ENCODE results near the gene RABGGTA. TPM values are rescaled to one million over a fixed set of nuclear protein-coding genes. Genes with fewer than 3 reads are reported as not detected.

Gene RABGGTA
- total RNA-seq, 1 donor, result 34.0 TPM

- no peaks in the 10 kb centered on the region for H4K20me1 ChIP-seq (ENCODE audit: insufficient read depth, low read length)
- no peak overlapping the region for H2AFZ ChIP-seq (ENCODE audit: low read length)
- TF ChIP-seq, protein P1, sequence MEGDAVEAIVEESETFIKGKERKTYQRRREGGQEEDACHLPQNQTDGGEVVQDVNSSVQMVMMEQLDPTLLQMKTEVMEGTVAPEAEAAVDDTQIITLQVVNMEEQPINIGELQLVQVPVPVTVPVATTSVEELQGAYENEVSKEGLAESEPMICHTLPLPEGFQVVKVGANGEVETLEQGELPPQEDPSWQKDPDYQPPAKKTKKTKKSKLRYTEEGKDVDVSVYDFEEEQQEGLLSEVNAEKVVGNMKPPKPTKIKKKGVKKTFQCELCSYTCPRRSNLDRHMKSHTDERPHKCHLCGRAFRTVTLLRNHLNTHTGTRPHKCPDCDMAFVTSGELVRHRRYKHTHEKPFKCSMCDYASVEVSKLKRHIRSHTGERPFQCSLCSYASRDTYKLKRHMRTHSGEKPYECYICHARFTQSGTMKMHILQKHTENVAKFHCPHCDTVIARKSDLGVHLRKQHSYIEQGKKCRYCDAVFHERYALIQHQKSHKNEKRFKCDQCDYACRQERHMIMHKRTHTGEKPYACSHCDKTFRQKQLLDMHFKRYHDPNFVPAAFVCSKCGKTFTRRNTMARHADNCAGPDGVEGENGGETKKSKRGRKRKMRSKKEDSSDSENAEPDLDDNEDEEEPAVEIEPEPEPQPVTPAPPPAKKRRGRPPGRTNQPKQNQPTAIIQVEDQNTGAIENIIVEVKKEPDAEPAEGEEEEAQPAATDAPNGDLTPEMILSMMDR (IDR thresholded peaks at IDR 0.05; ENCODE audit: extremely low read depth, low read depth, low read length), result no peak
- no peak overlapping the region for H3K4me3 ChIP-seq (ENCODE audit: insufficient read depth, low read length)
- DNase-seq (ENCODE audit: insufficient read length, low spot score, missing footprints), result no peak
- H3K36me3 ChIP-seq (ENCODE audit: insufficient read depth, low read length), result no peaks in the 10 kb centered on the region
- H3K9me3 ChIP-seq (ENCODE audit: low read depth, low read length), result no peaks in the 10 kb centered on the region
- H3K4me2 ChIP-seq (ENCODE audit: insufficient read depth, low read length), result no peak overlapping the region
- H3K27me3 ChIP-seq (ENCODE audit: insufficient read depth, low read length), result no peaks in the 10 kb centered on the region
- no peak overlapping the region for H3K27ac ChIP-seq (ENCODE audit: low read depth, low read length)
- H3K79me2 ChIP-seq (ENCODE audit: insufficient read depth, low read length), result no peaks in the 10 kb centered on the region
- peaks cover 13% of the 10 kb centered on the region for H3K4me1 ChIP-seq (ENCODE audit: insufficient read depth, low read length)
Observed at GRCh38 chr14:24278424-24278823, 7.0 kb upstream of the RABGGTA start.

- TF ChIP-seq, protein P1 (IDR thresholded peaks at IDR 0.05; ENCODE audit: extremely low read depth, low read depth, low read length), result no peak
- H3K4me2 ChIP-seq (ENCODE audit: insufficient read depth, low read length), result no peak overlapping the region
- H2AFZ ChIP-seq (ENCODE audit: low read length), result no peak overlapping the region
- H4K20me1 ChIP-seq (ENCODE audit: insufficient read depth, low read length), result no peaks in the 10 kb centered on the region
- no peak overlapping the region for H3K27ac ChIP-seq (ENCODE audit: low read depth, low read length)
- no peaks in the 10 kb centered on the region for H3K79me2 ChIP-seq (ENCODE audit: insufficient read depth, low read length)
- H3K4me3 ChIP-seq (ENCODE audit: insufficient read depth, low read length), result no peak overlapping the region
- no peaks in the 10 kb centered on the region for H3K27me3 ChIP-seq (ENCODE audit: insufficient read depth, low read length)
- peaks cover 13% of the 10 kb centered on the region for H3K4me1 ChIP-seq (ENCODE audit: insufficient read depth, low read length)
- no peaks in the 10 kb centered on the region for H3K36me3 ChIP-seq (ENCODE audit: insufficient read depth, low read length)
- DNase-seq (ENCODE audit: insufficient read length, low spot score, missing footprints), result peak; percentile 79
- H3K9me3 ChIP-seq (ENCODE audit: low read depth, low read length), result no peaks in the 10 kb centered on the region
Observed at GRCh38 chr14:24277606-24278321, 6.4 kb upstream of the RABGGTA start.

DNA sequence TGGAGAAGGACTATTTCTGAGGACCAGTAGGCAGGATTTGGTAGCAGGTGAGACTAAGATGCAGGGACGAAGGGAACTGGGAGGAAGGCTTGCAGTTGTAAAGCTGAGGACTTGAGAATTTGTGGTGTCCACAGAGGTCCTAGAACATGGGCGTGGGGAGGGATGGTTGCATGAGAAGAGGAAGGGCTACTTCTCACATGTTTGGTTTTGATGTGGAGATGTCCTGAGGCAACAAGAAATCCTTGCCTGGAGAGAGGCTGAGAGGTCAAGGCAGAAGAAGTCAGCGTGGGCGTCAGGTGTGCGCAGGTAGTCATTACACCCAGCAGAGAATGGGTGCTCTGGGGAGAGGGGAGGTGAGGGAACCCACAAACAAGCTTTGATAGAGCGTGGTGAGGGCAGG is 5.7 kb upstream of the RABGGTA start:
- peak; percentile 72 for DNase-seq (ENCODE audit: insufficient read length, low spot score, missing footprints)
- Histone ChIP-seq H3K9me3 (ENCODE audit: low read depth, low read length) (no peaks in the 10 kb centered on the region), H3K27me3 (ENCODE audit: insufficient read depth, low read length) (no peaks in the 10 kb centered on the region), H2AFZ (ENCODE audit: low read length) (no peak overlapping the region), H4K20me1 (ENCODE audit: insufficient read depth, low read length) (no peaks in the 10 kb centered on the region), H3K4me3 (ENCODE audit: insufficient read depth, low read length) (no peak overlapping the region), H3K36me3 (ENCODE audit: insufficient read depth, low read length) (no peaks in the 10 kb centered on the region), H3K27ac (ENCODE audit: low read depth, low read length) (no peak overlapping the region), H3K4me2 (ENCODE audit: insufficient read depth, low read length) (no peak overlapping the region), H3K4me1 (ENCODE audit: insufficient read depth, low read length) (peaks cover 13% of the 10 kb centered on the region), H3K79me2 (ENCODE audit: insufficient read depth, low read length) (no peaks in the 10 kb centered on the region)
- TF ChIP-seq, protein P1 (IDR thresholded peaks at IDR 0.05; ENCODE audit: extremely low read depth, low read depth, low read length), result no peak

DNA sequence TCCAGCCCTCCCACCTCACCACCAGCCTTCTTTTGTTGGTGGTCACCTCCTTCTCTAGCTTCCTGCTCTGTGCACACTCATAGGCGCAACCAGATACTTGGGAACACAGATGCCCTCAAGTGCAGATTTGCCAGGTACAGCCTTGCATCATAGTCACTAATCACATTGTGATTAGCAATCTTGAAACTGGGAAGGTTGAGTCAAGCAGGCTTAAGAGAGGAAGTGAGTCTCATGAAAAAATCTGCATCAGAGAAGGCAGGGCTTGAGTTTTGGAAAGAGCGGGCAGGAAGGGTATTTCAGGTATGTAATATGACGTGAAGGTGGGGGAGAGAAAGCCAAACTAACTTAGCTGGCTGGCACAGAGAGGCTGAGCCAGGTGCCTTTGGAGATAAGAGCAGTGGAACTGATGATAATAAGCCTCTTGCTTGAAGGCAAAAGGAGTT is 2.7 kb upstream of the RABGGTA start:
- peaks cover 7% of the 10 kb centered on the region for H3K79me2 ChIP-seq (ENCODE audit: insufficient read depth, low read length)
- no peaks in the 10 kb centered on the region for H3K9me3 ChIP-seq (ENCODE audit: low read depth, low read length)
- H3K36me3 ChIP-seq (ENCODE audit: insufficient read depth, low read length), result peaks cover 7% of the 10 kb centered on the region
- no peak overlapping the region for H3K4me3 ChIP-seq (ENCODE audit: insufficient read depth, low read length)
- no peaks in the 10 kb centered on the region for H4K20me1 ChIP-seq (ENCODE audit: insufficient read depth, low read length)
- DNase-seq (ENCODE audit: insufficient read length, low spot score, missing footprints), result no peak
- H2AFZ ChIP-seq (ENCODE audit: low read length), result no peak overlapping the region
- TF ChIP-seq, protein P1 (IDR thresholded peaks at IDR 0.05; ENCODE audit: extremely low read depth, low read depth, low read length), result no peak
- no peak overlapping the region for H3K4me2 ChIP-seq (ENCODE audit: insufficient read depth, low read length)
- no peak overlapping the region for H3K27ac ChIP-seq (ENCODE audit: low read depth, low read length)
- no peaks in the 10 kb centered on the region for H3K27me3 ChIP-seq (ENCODE audit: insufficient read depth, low read length)
- peaks cover 9% of the 10 kb centered on the region for H3K4me1 ChIP-seq (ENCODE audit: insufficient read depth, low read length)
